HepG2 (cell line): ENCODE data around the gene DACT2. TPM values are rescaled to one million over a fixed set of nuclear protein-coding genes. Genes with fewer than 3 reads are reported as not detected.

Source experiments
- BRF2 ChIP-seq: sonication (generic); formaldehyde crosslinking; IDR thresholded peaks from 2 replicates; pipeline ENCODE4 v1.8.1; 2022; ENCODE audit warnings: mild to moderate bottlenecking, missing genetic modification reagents
- CREB3 ChIP-seq: sonication (generic); formaldehyde crosslinking; IDR thresholded peaks from 2 replicates; pipeline ENCODE4 v1.5.0; 2020; ENCODE audit warnings: missing genetic modification reagents
- KLF6 ChIP-seq: IDR thresholded peaks from 2 replicates; pipeline ENCODE4 v1.8.0; 2016; ENCODE audit warnings: missing biosample characterization, missing genetic modification reagents
- MAFK ChIP-seq, 2 experiments: IDR thresholded peaks in 1 of 2; conservative IDR thresholded peaks in 1 of 2; 2 replicates each; pipeline ENCODE4 v1.6.1; 2011; ENCODE audit warnings: improper control_type of control experiment in 2 of 2, low read length in 2 of 2
- MIER3 ChIP-seq: IDR thresholded peaks from 2 replicates; pipeline ENCODE4 v1.6.1; 2016; ENCODE audit warnings: missing compliant biosample characterization, borderline replicate concordance
- NFIB ChIP-seq: sonication (generic); formaldehyde crosslinking; IDR thresholded peaks from 2 replicates; pipeline ENCODE4 v1.9.0; 2021; ENCODE audit warnings: missing genetic modification reagents, mild to moderate bottlenecking, borderline replicate concordance
- SIN3B ChIP-seq: fragments of 150-350 bp; IDR thresholded peaks from 2 replicates; pipeline ENCODE4 v1.6.1; 2014; ENCODE audit warnings: low read length
- YEATS4 ChIP-seq: sonication (generic); formaldehyde crosslinking; IDR thresholded peaks from 2 replicates; pipeline ENCODE4 v1.4.0; 2020; ENCODE audit warnings: missing genetic modification reagents, borderline replicate concordance
- ZBTB7B ChIP-seq: sonication (generic); formaldehyde crosslinking; IDR thresholded peaks from 2 replicates; pipeline ENCODE4 v1.4.0; 2020; ENCODE audit warnings: missing genetic modification reagents
- ZNF12 ChIP-seq: sonication (generic); formaldehyde crosslinking; IDR thresholded peaks from 2 replicates; pipeline ENCODE4 v1.5.0; 2020; ENCODE audit warnings: missing genetic modification reagents
- ZNF256 ChIP-seq: sonication (generic); formaldehyde crosslinking; conservative IDR thresholded peaks from 2 replicates; pipeline ENCODE4 v1.4.0; 2020; ENCODE audit warnings: missing genetic modification reagents
- ZNF30 ChIP-seq: sonication (generic); formaldehyde crosslinking; IDR thresholded peaks from 2 replicates; pipeline ENCODE4 v1.5.0; 2020; ENCODE audit warnings: mild to moderate bottlenecking, missing genetic modification reagents
- ZNF44 ChIP-seq: sonication (generic); formaldehyde crosslinking; IDR thresholded peaks from 2 replicates; pipeline ENCODE4 v1.5.1; 2020; ENCODE audit warnings: mild to moderate bottlenecking, missing genetic modification reagents
- ZNF646 ChIP-seq: sonication (generic); formaldehyde crosslinking; IDR thresholded peaks from 2 replicates; pipeline ENCODE4 v1.9.0; 2021; ENCODE audit warnings: mild to moderate bottlenecking, missing genetic modification reagents
- ZNF746 ChIP-seq: sonication (generic); formaldehyde crosslinking; IDR thresholded peaks from 2 replicates; pipeline ENCODE4 v1.8.0; 2022; ENCODE audit warnings: mild to moderate bottlenecking, missing genetic modification reagents
- ZNF816 ChIP-seq: sonication (generic); formaldehyde crosslinking; IDR thresholded peaks from 2 replicates; pipeline ENCODE4 v1.8.0; 2022; ENCODE audit warnings: missing genetic modification reagents, mild to moderate bottlenecking, borderline replicate concordance
- polyA plus RNA-seq, 8 experiments: library from polyadenylated mRNA; depleted of rRNA in 3 of 8; stranded (reverse) in 7 of 8; unstranded in 1 of 8; fragments of >200 nt; fragmentation: Illumina TruSeq in 4 of 8; extraction: Trizol in 4 of 8; gene quantifications; 2 replicates each; pipeline versions ENCODE4 v1.2.1 to v1.2.3, GENCODE V29; 2011 to 2016; ENCODE audit warnings: low read depth in 4 of 8, missing spikeins in 1 of 8, mixed read lengths in 1 of 8; ENCODE audit not compliant: insufficient read depth in 1 of 8
- total RNA-seq, 5 experiments: library from RNA; depleted of rRNA; stranded (reverse); fragments of >200 nt; fragmentation: Illumina TruSeq; extraction: Trizol; gene quantifications; 2 replicates each; pipeline ENCODE4 v1.2.3, GENCODE V29; 2016; ENCODE audit warnings: low read depth in 1 of 5
- TF ChIP-seq, protein P1 (sequence below): IDR thresholded peaks from 2 replicates; pipeline ENCODE4 v1.6.1; 2018; ENCODE audit warnings: missing genetic modification reagents, mild to moderate bottlenecking, missing compliant biosample characterization

The DACT2 gene
- total and polyA plus RNA-seq, 2 of the 13 experiments (the other 11 are each of a cell fraction or from before 2014, with no cell fraction given), result 0.15 TPM; not detected in 1

DNA sequence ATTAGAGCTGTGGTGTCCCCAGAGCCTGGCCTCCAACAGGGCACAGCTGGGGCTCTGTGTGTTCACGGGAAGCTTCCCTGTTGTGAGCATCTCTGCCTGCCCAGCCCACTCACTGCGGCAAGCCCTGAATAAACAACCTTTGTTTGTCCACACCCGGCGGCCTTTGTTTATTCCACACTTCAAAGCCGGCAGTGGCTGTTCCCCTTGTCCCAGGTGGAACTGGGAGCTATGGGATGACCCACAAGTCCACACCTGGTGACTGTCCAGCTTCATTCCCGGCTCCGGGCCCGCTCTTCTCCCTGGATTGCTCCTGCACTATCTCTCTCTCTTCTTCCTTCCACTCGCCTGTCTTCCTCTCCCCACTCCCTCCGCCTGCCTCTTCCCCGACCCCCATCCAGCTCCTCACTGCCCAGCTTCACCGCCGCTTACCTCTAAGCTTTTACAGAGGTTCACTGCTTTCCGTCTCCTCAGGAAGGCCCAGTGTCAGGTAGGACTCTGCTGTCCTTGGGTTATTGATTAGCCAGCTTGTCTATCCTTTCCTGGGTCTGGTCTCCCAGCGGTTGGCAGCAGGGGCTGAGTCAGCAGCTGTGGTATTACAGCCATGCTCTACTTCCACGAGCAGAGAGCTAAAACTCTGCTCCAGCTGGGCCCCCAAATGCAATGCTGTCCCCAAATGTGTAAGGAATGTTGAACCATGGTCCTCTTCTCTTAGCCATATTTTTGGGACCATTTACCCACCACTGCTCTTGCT, 17.8 kb downstream of the DACT2 start (continued):
- TF ChIP-seq NFIB (CRISPR knock-in tag), result no peak
- TF ChIP-seq ZNF816 (CRISPR knock-in tag), result no peak
- TF ChIP-seq ZNF646 (CRISPR knock-in tag), result 0 out of 2 replicates have a peak, but pooled peaks have one; percentile 47
- TF ChIP-seq MAFK (conservative IDR thresholded peaks at IDR 0.05 in 1 of 2, IDR thresholded peaks at IDR 0.05 in 1 of 2; ENCODE audit: low read length in 2 of 2), result peak; percentile 93 to 98
- no peak for TF ChIP-seq ZNF746 (CRISPR knock-in tag)
- peak; percentile 55; the same call in 1 of the 2 replicates for TF ChIP-seq MIER3 (CRISPR knock-in tag)
- TF ChIP-seq ZNF12 (CRISPR knock-in tag), result no peak
- no peak for TF ChIP-seq ZNF44 (CRISPR knock-in tag)
- 0 out of 2 replicates have a peak, but pooled peaks have one; percentile 14 for TF ChIP-seq ZBTB7B
- TF ChIP-seq ZNF30, result 0 out of 2 replicates have a peak, but pooled peaks have one; percentile 34
- TF ChIP-seq YEATS4 (CRISPR knock-in tag), result peak; percentile 21; the same call in 1 of the 2 replicates
- no peak for TF ChIP-seq BRF2
- TF ChIP-seq, protein P1, sequence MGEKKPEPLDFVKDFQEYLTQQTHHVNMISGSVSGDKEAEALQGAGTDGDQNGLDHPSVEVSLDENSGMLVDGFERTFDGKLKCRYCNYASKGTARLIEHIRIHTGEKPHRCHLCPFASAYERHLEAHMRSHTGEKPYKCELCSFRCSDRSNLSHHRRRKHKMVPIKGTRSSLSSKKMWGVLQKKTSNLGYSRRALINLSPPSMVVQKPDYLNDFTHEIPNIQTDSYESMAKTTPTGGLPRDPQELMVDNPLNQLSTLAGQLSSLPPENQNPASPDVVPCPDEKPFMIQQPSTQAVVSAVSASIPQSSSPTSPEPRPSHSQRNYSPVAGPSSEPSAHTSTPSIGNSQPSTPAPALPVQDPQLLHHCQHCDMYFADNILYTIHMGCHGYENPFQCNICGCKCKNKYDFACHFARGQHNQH (CRISPR knock-in tag), result peak; percentile 67
- peak; percentile 67; the same call in 1 of the 2 replicates for TF ChIP-seq CREB3 (CRISPR knock-in tag)
- TF ChIP-seq ZNF256 (CRISPR knock-in tag), result no peak
- no peak for TF ChIP-seq SIN3B
- TF ChIP-seq KLF6 (CRISPR knock-in tag), result peak; percentile 71; the same call in 1 of the 2 replicates
